Measurements from ENCODE around the gene FCRL6.

The FCRL6 gene, protein sequence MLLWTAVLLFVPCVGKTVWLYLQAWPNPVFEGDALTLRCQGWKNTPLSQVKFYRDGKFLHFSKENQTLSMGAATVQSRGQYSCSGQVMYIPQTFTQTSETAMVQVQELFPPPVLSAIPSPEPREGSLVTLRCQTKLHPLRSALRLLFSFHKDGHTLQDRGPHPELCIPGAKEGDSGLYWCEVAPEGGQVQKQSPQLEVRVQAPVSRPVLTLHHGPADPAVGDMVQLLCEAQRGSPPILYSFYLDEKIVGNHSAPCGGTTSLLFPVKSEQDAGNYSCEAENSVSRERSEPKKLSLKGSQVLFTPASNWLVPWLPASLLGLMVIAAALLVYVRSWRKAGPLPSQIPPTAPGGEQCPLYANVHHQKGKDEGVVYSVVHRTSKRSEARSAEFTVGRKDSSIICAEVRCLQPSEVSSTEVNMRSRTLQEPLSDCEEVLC

DNA sequence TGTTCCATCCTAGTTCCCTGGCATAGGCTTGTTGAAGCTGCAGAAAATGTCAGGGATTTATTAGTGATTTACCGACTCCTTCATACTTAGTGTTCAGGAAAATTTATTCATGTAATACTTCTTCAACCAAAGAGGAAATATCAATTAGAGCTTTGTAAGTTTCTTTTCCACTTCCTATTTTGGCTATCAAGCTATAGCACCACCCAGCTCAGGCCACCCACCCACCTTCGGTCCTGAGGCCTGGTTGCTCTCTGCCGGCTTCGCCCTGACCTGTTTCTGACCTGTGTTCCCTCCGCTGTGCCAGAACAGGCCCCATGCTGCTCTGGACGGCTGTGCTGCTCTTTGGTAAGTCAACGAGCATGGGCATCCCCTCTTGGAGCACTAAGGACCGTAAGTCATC, at the start of gene FCRL6:
TSS of gene FCRL6 (plus strand) at position 250 of the 400 bp plus-strand sequence. CDS start at position 315, 65 bp downstream.
- DNase-seq (ENCODE audit: low read depth in 2 of 2), result no peak

DNA sequence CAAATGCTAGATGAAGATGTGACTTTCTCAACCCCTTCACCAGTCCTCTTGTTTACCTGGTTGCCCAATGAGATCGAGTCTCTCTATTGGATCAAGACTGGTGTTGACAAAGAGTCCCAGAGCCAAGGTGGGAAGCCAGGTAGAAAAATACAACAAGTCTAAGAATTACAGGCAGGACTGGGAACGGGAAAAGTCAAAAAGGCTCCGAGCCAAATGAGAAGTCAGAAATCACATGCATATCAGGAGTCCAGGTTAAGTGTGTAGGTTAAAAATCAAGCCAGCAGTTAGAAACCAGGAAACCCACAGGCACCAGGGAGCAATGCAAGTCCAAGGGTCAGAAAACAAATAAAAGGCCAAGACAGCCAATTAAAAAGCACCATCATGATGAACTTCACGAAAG, 48.8 kb upstream of the FCRL6 start:
- no peak for DNase-seq (ENCODE audit: low read depth in 2 of 2)

DNA sequence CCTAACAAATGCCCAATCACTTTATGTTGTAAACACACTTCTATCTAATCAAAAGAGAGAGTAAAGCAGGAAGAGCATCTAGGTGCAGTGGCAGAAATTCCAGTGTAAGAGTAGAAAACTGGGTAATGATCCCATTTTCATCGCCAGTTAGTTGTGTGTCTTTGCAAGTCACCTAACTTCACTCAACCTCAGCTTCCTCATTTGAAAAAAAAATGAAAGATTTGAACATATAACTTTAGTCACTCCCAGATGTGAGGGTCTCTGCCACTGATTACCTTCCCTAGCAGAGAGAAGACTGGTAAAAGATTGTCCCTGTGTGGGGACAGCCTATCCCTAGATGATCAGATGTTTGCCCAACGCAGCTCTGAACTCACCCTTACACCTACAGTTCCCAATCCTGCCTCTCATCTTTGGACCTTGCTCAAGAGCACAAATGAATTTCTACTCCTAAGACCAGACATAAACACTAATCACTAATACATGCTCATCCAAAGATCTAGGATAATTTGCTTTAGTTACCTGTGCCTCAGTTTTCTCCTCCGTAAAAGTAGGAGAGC, 46.6 kb upstream of the FCRL6 start:
- no peak for DNase-seq (ENCODE audit: low read depth in 2 of 2)

DNA sequence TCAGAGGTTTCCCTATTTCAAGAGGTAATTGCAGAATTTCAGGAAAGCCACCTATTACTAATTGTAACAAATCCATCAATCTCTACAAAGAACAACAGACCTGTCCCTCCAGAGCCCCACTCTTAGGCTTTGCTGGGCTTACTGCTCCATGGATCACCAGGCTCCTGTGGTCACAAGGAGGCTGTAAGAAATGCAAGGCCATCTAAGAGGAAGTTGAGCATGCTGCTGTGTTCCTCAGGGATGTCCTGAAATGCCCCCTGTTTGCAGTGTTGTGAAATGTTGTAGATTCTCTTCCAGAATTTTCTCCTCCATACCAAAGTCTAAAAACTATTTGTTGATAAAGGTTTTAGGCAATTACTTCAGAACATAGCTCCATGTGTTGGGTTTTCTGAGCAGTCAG, 45.8 kb upstream of the FCRL6 start:
- DNase-seq (ENCODE audit: low read depth in 2 of 2), result no peak

DNA sequence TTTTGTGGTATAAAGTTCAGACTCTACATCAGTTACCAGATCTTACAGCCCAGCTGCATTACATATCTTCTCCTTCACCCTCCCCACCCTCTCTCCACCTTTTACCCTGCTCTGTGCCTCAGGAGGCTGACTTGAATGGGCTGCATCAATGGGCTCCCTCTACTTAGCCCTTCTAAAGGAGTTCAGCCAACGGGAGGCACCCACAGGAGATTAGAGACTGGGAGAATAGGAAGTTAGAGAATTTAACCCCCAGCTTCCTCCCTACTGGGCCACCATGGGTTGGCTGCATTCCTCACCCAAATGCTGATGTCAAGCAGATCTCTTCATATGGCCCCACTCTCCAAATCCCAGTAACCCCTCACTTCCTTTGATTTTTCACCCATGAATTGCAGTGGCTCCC, 38.5 kb upstream of the FCRL6 start:
- DNase-seq (ENCODE audit: low read depth in 2 of 2), result no peak

DNA sequence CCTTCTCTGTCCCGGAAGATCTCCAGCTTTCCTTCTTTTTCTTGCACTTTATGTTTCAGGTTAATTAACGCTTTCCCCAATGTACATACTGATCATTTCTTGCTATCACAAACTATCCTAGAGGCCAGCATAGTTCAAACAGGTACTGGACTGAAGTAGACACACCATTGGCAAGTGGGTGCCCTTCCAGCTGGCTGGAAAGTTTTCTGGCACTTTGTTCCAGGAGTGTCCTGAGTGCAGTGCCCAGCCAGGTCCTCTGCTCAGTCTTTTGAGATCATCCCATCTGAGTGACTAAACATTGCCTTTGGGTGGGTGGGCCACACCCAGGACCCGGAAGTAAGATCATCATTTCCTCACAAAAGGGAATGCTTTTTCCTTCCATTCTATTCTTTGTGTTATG, 36.4 kb upstream of the FCRL6 start:
- DNase-seq (ENCODE audit: low read depth in 2 of 2), result no peak

DNA sequence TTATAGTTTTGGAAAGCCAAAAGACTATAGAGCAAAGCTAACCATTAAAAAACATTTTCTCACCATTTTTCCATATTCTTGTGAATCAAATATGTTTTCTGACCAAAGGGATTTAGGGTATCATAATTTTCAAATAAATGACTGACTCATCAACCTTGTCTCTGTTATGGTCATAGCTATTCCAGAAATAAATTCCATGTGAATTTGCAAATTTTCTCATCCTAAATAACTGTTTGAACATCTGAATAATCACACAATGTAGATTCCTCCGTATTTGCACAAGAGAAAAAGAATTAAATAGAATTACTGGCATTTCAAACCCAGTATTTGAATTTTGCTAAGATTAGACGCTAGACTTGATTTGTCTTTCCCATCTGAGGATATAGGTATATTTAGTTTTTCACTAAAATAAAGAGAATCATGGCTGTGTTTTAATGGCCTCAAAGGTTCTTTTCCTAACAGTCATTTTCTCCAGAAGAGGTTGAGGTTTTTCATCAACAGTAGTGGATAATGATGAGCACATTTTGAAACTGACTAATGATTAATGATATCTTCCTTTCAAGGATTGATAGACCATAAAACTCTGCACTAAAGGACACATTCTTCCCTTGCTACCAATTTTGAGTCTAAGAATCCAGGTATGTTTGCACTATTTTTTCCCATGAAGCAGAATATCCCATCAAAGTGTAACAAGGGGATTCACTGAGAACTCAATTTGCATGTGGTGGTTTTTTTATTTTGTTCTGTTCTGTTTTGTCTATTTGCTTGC, 30.8 kb upstream of the FCRL6 start:
- no peak for DNase-seq (ENCODE audit: low read depth in 2 of 2)

DNA sequence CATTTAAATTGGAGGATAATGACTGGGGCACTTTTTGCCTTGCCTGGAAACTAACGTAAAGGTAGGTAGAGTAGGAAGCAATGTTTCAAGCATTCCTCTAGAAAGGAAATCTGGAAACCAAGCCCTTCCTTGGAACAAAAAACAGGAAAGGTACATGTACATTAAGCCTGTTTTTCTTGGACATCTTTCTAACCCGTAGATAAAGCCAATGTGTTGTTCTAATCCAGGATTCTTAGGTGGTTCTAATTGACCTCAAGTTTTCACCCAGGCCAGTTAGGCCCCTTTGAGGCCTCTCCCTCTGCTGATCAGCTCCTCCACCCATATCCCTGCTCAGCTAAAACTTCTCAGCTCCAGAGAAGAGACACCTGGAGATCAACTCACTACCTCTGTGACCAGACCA, 27.7 kb upstream of the FCRL6 start:
- no peak for DNase-seq (ENCODE audit: low read depth in 2 of 2)

DNA sequence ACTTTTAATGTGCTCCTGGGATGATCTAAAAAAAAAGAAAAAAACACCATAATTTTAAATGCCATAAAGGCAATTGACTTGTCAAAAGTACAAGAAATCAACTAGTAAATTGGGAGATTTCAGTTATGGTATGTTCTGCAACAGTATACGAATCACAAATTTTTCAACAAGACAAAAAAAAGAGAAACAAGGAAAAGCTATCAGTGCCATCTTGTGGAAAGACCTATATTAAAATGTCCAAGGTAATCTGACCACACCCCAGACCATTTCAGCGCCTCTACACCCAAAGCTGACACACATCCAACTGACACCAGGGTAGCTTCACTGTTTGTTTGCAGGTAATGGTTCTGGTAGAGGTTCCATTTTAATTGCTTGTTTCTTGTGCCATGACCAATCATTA, 26.4 kb upstream of the FCRL6 start:
- DNase-seq (ENCODE audit: low read depth in 2 of 2), result no peak

DNA sequence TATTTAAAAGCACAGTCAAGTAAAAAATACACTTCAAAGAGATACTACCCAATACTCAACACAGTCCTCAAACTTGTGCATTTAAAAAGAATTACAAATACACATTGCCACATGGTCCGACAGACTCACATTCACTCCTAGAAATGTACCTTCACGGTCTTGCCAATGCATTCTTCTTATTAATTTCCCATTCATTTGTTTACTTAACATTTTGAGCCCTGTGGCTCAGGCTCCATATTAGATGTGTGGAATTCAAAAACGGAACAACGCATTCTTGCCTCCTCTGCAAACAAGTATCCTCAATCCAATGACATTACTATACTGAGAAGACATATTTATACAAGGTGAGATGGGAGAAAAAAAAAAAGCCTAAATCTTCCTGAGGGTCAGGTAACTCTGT, 23.9 kb upstream of the FCRL6 start:
- no peak for DNase-seq (ENCODE audit: low read depth in 2 of 2)

DNA sequence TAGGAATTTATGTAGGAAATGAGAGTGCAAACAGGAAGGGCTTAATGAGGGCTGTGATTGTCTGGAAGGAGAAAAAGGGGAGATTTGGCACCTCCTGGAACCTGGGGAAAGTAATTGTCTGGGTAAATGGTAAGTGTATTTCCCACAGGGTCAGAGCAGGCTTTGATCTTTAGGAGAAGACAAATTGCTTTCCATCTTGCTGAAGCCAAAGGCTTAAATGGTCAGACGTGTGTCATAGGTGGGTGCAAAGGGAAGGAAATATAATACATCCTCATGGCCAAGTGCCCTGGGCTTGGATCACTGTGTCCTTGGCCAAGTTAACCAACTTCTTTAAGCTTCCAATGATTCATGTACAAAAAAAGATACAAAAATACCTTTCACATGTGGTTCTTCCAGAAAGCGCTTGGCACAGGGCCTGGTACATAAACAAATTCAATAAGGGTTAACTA, 22.7 kb upstream of the FCRL6 start:
- DNase-seq (ENCODE audit: low read depth in 2 of 2), result no peak

DNA sequence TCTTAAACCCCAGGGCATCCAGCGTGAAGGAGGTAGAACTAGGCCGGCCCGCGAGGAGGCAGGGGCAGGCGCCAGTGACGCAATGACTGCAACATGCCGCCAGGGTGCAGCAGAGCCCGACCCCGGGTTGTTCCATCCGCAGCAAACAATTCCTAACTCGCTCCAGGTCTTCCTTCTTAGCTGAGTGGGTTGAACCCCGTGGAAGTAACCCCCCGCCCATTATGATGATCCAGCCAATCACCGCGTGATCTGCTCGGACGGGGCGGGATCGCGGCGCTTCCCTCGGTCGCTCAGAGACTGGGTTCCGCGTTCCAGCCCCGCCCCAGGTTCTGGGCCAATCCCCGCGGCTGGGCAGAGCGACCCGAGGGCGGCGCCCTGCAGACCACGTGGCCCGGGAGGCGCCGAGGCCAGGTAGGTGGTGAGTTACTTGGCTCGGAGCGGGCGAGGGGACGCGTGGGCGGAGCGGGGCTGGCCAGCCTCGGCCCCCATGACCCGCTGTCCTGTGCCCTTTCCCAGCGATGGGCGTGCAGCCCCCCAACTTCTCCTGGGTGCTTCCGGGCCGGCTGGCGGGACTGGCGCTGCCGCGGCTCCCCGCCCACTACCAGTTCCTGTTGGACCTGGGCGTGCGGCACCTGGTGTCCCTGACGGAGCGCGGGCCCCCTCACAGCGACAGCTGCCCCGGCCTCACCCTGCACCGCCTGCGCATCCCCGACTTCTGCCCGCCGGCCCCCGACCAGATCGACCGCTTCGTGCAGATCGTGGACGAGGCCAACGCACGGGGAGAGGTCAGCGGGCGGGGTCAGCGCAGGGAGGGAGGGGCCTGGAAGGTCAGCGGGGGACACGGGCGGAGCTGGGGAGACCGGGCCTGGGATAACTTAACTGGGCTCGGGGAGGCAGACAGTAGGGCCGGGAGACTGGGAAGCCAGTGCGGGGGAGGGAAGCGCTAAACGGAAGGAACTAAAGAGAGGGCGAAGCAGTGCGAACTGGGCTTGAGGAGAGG, 21.3 kb upstream of the FCRL6 start, which contains the start of gene DUSP23:
TSS of gene DUSP23 (plus strand) at position 380 of the 1,000 bp plus-strand sequence. CDS start at position 519, 139 bp downstream.
- DNase-seq (ENCODE audit: low read depth in 2 of 2), result peak; percentile 92

DNA sequence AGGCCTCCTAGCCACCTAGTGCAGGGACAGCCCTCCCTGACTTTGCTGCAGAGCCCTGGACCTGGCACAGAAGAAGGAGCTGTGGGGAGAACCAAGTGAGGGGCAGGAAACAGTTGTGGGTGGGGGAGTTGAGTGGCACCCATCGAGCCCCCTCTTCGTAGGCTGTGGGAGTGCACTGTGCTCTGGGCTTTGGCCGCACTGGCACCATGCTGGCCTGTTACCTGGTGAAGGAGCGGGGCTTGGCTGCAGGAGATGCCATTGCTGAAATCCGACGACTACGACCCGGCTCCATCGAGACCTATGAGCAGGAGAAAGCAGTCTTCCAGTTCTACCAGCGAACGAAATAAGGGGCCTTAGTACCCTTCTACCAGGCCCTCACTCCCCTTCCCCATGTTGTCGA, 20.2 kb upstream of the FCRL6 start:
- no peak for DNase-seq (ENCODE audit: low read depth in 2 of 2)

DNA sequence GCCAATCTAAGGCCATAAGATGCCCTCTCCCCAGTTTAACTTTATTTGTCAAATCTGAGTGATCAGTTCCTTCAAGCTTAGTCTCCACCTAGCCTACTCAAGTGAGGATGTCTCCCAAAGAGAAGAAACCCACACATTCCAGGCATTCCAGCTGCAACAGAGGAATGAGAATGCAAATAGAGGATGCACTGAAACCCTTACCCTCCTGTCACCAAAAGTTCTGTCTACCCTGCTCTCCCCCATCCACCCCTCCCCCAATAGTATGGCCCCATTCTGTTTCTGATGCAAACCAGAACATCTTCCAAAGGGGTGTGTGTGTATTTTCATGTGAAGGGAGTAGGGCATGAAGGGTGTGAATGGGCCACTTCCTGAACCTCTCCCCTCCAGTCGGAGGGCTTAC, 18.4 kb upstream of the FCRL6 start:
- DNase-seq (ENCODE audit: low read depth in 2 of 2), result no peak

DNA sequence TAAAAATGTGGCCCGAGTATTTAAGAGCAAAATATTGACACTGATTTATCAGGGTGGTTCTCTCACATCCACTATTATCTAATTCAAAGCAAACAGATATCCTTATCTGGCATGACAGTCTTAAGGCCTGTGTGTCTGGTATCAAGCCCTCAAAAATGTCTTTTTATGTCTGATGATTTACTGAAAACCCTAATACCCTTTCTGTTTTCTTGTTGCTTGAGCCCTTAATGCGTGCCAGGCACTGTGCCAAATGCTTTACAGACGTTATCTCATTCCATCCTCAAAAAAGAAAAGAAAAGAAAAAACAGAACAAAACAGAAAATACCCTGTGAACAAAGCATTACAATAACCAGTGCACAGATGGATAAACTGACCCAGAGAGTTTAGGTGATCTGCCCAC, 15.7 kb upstream of the FCRL6 start:
- no peak for DNase-seq (ENCODE audit: low read depth in 2 of 2)

DNA sequence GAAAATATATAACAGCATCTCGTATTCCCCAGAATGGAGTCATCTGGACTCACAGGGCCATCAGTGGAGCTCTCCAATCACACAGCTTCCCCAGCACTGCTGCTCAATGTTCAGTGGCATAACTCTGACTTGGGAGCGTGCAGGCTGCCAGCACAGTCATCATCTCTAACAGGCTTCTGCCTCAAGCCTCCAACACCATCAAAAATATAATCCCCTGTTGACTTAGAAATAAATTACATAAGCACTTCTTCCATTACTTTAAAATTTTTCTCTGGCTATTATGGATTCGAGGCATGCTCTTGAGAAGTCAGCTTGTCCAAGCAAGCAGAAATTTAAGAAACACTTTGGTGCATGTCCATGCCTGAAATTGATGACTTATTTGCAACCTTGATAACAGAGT, 15.2 kb upstream of the FCRL6 start:
- no peak for DNase-seq (ENCODE audit: low read depth in 2 of 2)

DNA sequence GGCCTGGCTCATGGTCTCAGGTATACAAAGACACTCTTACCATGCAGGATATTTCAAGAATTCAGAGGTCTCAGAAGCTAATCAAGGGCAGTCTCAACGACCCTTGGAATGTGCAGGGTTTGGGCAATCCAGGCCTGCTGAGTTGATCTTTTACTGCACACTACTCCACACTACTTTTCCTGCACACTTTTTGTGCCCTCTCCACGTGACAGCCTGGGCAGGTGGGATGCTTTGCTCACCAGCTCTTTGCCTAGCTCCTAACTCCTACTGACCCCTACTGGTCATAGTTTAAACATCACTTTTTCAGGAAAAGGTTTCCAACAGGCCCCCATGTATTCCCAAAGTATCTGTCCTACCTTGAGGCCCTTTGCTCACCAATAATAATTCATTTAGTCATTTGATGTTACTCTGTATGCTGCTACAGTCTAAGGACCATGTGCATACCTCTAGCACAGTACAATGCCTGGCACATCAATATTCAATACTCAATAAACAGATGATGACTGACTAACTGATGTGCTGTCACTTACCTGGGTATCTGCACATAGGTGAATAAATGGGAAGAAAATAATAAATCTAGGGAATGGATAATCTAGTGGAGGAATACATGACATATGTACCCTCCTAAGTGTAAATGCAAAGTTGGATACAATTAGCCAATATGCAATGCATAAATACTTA, 11.8 kb upstream of the FCRL6 start:
- no peak for DNase-seq (ENCODE audit: low read depth in 2 of 2)

DNA sequence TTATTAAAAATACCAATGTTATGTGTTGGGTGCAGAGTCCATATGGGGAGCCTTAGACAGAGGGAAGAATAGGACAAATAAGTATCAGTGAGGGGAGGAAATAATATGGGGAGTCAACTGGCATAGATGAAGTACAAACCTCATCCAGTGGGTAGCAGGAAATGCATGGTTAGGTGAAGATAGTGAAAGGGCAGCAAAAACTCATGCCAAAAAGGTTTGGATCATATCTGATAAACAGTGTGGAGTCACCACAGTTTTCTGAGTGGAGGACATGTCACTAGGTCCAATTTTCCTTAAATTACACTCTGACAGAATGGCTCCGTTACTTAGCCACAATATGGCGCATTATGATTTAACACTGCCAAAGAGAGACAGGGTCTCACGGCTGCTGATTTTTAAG, 11.1 kb upstream of the FCRL6 start:
- DNase-seq (ENCODE audit: low read depth in 2 of 2), result no peak

DNA sequence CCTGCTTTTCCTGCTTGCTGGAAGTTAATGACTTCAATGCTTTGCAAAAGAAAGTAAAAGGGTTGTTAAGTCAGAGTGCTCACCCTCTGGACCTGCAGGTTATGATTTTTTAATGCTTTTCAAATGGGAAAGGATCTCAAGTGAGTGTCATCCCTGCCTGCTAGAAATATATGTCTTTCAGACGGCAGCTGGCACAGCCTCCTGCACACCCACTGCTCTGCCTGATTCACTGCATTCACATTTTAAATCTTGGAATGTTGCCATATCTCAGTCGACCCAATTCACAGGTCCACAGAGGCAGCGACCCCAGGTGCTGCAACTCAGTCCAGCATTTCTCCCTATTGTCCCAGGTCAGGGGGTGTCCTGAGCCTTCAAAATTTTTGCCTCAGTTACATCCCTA, 10.7 kb upstream of the FCRL6 start:
- no peak for DNase-seq (ENCODE audit: low read depth in 2 of 2)

DNA sequence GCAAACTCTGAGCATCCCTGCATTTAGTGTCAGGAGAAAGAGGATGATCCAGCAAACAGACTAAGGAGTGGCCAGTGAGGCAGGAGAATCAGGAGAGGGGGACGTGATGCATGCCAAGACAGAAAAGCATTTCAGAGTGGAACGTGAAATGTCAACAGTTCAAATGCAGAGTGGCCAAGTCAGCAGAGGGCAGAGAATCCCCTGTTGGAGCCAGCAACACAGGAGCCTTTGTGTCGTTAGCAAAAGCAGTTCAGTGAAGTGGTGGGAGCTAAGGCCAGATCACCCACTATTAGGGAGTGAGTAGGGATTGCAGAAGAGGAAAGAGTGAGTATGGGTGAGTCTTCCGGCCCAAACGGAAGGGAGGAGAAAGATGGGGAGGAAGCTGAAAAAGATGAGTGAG, 6.6 kb upstream of the FCRL6 start:
- no peak for DNase-seq (ENCODE audit: low read depth in 2 of 2)

DNA sequence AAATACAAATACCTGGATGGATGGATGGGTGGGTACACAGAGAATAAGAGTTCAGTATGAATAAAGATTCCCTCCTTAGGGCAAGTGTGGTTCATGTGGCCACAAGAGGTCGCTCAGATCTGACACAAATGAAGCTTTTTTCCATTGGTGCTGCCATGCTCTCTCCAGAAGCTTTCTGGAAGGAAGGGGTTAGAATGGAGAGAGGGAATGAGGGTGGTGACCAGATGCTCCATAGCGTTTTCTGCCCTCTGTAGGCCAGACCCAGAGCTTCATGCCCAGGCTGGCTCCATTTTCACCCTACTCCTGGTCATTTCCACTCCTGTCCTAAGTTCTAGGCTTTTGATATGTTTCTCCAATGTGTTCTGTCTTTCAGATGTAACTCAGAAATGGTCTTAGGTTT, 3.3 kb upstream of the FCRL6 start:
- peak in 1 of 2 donors; percentile 18 for DNase-seq (ENCODE audit: low read depth in 2 of 2)

Measured in stimulated activated CD4-positive, alpha-beta T cell treated with anti-CD3 and anti-CD28 coated beads, Interleukin-1b, Interleukin-23, amount 100 ng/mL, for 4 hours (primary cell).